ENCODE results near the gene MTHFD1.
A peak's percentile ranks its signal among the peaks of the same experiment; 100 is the strongest.
"Not testable (repeated sequence)": the region's sequence is repeated elsewhere in the genome, so short reads cannot be mapped to it uniquely, and the experiment has no call there.

The MTHFD1 gene

DNA sequence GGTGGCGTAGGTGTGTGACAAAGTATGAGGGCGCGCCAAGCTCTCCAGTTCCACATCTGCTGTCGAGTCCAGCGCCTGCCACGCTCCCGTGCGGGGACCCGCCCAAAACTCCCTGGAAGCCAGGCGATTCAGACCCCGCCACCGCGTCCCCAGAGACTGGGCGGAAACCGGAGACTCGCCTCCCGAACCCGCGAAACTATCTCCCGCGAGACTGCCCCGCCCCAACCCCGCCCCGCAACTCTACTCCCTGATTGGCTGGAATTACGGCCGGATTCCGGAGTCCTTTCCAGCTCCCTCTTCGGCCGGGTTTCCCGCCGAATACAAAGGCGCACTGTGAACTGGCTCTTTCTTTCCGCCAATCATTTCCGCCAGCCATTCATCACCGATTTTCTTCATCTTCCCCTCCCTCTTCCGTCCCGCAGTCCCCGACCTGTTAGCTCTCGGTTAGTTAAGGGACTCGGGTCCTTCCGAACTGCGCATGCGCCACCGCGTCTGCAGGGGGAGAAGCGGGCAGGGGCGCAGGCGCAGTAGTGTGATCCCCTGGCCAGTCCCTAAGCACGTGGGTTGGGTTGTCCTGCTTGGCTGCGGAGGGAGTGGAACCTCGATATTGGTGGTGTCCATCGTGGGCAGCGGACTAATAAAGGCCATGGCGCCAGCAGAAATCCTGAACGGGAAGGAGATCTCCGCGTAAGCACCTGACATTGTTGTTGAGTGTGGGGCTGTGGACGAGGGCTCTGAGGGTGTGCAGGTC is at the start of gene MTHFD1:
TSS of gene MTHFD1 (plus strand) at position 572 of the 751 bp plus-strand sequence. CDS start at position 647, 75 bp downstream.
- peak; percentile 99 for DNase-seq

DNA sequence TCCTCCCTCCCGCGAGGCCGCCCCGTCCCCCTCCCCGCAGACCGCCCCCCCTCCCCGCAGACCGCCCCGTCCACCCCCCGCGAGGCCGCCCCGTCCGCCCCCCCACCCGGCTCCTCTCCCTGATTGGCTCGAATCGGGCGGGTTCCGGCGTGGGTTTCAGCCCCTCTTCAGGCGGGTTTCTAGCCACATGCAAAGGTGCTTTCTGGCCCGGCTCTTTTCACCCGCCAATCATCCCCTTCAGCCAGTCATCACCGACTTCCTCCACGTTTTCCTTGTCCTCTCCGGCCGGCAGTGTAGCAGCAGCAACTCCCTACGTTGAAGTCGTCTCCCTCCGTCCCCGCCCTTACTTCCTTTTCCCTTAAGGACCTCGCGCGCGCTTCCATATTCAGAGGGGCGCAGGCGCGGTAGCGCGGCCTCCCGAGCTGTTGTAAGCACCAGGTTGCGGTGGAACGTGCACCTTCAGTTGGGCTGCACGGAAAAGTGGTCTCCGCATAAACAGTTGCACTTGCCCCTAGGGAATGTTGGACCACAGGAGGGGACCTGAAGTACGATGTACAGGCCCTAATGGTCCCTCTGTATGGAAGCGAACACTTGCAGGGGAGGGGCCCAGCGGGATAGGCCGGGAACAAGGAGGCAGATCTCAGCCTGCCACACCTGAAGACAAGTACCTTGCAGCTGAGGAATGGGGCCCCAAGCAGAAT is 49.4 kb upstream of the MTHFD1 start:
- DNase-seq, result peak; percentile 99

DNA sequence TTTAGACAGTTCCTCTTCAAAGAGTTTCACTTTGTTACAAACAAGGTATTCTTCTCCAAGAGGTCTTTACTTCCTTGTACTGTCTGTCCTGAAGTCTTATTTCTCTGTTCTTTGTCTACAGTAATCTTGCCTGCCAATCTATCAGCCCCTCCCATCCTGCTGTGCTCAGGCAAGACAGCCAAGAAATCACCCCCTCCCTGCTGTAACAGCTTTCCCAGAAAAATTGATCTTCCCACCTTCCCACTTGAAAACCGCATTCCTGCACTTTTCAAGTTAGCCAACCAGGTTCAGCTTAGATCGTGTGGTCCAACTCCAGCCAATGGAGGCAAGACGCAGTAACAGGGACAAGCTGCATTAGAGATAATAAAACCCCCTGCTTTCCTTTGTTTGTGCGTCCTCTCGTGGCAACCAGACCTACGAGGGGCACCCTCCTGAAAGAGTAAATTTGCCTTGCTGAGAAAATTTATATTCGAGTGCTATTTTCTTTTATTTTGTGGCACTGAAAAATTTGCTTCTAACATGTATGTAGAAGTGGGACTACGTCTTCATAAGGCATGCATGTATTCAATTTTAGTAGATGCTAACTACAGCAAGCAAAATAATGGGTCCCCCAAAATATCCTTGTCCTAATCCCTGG is 47.5 kb upstream of the MTHFD1 start:
- DNase-seq, result no peak

DNA sequence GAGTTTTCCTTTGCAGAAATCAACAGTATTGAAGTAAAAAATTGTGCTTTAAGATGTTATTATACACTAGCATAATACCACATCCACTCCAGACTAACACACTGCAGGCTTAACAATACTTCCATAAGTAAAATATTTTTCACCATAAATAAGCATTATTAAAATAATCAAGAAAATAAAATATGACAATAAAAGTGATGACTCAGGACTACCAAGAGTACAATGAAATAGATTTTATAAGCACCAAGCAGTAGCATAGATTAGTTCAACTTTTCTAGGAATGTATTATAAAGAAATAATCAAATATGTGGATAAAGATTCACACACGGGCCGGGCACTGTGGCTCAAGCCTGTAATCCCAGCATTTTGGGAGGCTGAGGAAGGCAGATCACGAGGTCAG is 40.4 kb upstream of the MTHFD1 start:
- no peak for DNase-seq

DNA sequence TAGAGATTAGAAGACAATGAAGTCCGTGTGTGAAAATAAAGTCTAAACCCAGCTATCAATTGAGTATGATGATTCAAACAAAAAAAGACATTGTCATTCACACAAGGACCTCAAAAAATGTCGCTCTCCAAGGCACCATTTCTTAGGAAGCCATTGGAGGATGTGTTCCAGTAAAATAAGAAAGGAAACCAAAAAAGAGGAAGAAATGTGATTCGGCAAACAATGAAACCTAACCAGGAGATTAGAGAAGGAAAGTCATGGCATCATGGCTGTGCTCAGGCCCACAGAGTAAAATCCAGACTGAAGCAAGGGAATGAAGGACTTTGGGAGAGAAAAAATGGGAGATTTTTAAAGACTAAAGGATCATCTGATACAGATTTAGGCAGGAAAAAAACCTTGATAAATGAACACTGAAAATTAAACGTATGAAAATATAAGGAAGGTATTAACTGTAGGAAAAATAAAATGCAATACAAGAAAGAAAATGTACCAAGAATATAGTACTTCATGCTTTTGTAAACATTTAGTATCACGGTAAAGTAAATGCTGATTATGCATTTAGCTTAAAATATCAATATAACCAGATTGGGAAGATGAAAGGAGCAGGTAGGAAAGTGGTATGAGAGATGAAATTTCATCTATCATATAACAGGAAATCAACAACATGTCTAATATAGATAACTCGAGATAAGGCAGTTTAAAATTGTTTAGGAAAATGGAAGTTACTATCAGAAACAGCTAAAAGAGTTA is 38.2 kb upstream of the MTHFD1 start:
- no peak for DNase-seq

DNA sequence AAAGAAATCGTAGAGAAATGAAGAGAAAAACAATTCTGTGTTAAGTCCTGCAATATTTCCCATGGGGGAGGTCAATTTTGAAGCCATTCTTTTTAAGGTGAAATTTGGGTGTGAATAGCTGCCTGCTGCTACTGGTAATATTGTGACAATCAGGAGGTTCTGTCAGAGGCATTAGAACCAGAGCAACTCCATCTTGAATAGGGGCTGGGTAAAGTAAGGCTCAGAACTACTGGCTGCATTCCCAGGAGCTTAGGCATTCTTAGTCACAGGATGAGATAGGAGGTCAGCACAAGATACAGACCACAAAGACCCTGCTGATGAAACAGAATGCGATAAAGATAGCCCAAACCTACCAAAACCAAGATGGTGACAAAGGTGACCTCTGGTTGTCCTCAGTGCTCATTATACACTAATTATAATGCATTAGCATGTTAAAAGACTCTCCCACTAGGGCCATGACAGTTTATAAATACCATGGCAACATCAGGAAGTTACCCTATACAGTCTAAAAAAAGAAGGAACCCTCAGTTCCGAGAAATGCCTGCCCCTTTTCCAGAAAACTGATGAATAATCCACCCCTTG is 24.8 kb upstream of the MTHFD1 start:
- DNase-seq, result no peak

DNA sequence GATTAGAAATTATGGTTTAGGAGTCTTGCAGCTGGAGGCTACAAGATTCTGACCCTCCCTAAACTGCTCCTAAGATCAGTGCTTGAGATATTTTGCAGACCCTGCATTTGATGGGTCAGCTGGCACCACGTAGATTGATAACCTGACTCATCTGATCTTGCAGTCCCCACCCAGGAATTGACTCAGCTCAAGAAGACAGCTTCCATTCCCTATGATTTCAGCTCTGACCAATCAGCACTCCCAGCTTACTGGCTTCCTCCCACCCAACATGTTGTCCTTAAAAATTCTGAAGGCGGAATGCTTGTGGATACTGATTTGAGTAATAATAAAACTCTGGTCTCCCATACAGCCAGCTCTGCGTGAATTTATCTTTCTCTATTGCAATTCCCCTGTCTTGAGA is 23.2 kb upstream of the MTHFD1 start:
- no peak for DNase-seq

DNA sequence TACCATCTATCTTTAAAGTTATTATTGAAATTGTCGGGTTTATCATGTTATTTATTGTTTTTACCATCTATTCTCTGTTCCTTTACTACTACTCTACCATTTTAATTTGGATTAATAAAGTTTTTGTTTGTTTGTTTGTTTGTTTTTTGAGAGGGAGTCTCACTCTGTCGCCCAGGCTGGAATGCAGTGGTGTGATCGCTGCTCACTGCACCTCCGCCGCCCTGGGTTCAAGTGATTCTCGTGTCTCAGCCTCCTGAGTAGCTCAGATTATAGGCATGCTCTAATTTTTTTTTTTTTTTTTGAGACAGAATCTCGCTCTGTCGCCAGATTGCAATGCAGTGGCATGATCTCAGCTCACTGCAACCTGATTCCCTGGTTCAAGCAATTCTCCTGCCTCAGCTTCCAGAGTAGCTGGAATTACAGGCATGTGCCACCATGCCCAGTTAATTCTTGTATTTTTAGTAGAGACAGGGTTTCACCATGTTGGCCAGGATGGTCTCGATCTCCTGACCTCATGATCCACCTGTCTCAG is 22.7 kb upstream of the MTHFD1 start:
- not testable (repeated sequence) for DNase-seq

DNA sequence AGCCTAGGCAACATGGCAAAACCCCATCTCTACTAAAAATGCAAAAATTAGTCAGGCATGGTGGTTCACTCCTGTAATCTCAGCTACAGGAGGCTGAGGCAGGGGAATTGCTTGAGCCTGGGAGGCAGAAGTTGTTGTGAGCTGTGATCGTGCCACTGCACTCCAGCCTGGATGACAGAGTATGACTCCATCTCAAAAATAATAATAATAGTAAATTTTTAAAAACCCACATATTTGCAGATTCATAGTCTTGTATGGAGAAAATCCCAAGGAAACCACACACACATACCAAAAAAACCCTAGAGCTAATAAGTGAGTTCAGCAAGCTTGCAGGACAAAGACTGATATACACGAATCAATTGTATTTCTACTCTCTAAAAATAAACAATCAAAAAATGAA is 19.0 kb upstream of the MTHFD1 start:
- DNase-seq, result no peak

DNA sequence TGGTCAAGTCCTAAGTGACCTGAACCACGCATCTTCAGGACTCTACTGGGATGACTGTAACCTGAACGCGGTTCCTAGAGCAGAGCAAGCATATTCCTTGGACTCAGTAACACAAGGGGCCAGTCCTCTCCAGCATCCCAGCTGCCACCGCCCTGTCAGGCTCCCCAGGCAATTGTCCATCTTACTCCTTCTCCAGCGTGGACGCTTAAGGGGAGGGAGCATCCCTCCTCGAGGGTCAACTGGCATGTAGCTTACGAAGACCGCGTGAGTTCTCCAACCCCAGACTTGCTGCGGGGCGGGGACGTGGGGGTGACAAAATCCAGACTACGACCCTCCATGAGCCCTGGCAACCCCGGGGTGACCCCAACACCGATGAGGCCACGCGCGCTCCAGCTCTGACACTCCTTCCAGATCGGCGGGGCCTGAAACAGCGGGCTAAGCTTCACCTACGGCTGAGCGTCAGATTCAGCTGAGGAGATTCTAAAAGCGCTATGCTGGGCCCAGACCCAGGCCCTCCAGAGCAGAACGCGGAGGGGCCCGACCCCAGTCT is 846 bp upstream of the MTHFD1 start:
- DNase-seq, result peak; percentile 2

DNA sequence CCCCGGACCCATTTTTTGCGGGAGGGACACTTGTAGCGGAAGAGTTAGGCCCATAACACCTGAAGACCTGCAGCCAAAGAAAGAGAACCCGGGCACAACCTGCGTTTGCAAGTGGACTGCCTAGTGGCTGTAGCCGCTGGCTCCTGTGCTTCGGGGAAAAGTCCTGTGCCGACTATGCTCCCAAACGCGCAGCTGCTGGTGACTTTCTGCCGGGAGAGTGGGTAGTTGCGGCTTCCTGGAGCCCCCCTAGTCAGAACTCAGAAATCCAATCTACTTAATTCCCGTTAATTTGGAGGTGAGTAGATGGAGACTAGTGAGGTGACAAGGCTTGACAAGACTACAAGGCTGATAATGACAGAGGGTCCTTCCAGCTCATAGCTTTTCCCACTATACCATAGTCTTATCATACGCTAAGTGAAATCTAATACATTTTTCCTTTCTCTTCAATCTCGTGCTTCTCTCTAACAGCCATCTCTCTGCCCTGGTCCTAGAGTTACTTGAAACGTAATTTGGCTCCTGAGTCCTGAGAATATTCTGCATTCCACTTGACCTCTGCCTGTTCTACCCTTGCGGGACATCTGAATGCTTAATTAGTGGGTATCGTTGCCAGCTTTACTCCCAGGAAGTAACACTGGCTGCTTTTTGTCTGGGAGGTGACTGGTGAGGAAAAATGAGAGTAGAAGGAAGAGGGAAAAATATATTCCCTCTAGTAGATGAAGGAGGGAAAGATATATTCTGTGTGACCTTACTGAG is 556 bp downstream of the MTHFD1 start:
- DNase-seq, result peak; percentile 6

DNA sequence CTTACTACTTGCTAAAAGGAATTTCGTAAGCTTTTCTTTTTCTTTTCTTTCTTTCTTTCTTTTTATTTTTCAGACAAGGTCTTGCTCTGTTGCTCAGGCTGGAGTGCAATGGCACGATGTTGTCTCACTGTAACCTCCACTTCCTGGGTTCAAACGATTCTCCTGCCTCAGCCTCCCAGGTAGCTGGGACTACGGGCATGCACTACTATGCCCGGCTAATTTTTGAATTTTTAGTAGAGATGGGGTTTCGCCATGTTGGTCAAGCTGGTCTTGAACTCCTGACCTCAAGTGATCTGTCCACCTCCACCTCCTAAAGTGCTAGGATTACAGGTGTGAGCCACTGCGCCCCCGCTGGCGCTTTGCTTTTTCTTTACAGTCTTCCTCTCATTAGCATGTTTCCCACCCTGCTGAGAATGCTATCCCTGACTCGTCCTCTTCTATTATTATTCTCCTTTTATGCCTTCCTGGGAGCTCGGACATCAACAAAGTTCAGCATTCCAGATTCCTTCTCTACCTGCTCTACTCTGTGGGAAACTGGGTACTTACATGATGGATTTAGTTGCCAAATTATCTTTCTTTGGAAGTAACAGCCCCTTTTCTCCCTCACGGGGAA is 3.1 kb downstream of the MTHFD1 start:
- DNase-seq, result no peak

DNA sequence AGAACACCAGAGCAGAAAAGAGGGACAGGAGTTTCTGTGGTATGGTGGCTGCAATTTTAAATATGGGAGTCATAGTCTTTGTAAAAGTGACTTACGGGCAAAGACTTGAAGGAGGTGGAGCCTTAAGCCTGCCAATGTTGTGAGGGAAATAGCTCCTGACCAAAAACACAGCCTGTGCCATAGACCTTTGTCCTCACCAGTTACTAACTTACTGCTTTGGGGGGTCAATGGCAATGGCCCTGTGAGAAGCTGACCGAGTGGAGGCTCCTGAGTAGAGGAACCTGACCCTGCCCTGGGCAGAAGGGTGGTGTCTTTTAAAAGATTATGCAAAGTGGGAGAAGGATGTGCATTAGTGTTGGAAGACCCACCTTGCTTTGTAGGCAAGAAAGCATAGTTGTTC is 3.8 kb downstream of the MTHFD1 start:
- DNase-seq, result no peak

DNA sequence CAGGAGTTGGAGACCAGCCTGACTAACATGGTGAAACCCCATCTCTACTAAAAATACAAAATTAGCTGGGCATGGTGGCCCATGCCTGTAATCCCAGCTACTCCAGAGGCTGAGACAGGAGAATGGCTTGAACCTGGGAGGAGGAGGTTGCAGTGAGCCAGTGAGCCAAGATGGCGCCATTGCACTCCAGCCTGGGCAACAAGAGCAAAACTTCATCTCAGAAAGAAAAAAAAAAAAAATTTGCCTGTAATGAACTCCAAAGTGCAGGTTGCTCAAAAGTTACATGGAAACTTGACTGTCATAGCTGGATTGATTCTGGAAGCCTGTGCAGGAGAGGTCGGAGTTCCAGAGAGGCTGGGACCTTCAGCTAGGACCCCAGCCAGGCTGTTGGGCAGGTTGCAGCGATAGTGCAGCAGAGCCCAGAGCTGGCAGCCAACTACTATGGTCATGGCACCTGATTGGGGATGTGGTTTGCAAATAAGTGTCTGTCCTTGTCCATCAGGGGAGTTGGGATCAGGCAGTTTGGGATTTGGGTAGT is 5.1 kb downstream of the MTHFD1 start:
- not testable (repeated sequence) for DNase-seq

DNA sequence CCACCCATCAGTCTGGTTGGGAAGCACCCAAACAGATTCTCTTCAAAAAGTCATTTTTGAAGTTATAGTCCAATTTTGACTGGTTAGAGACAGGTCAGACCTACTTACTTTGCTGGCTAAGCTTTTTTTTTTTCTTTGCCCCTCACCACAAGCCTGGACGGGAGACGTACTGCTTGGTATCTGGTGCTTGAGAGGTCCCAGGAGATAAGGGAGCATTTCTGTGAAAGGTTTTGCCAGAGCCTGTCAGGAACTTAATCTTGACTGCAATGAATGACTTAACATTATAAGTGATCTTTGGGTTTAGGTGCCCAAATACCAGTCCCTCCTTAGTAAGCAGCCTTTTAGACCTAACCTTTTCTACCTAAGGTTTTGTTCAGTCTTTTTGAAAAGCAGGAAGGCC is 6.3 kb downstream of the MTHFD1 start:
- no peak for DNase-seq

DNA sequence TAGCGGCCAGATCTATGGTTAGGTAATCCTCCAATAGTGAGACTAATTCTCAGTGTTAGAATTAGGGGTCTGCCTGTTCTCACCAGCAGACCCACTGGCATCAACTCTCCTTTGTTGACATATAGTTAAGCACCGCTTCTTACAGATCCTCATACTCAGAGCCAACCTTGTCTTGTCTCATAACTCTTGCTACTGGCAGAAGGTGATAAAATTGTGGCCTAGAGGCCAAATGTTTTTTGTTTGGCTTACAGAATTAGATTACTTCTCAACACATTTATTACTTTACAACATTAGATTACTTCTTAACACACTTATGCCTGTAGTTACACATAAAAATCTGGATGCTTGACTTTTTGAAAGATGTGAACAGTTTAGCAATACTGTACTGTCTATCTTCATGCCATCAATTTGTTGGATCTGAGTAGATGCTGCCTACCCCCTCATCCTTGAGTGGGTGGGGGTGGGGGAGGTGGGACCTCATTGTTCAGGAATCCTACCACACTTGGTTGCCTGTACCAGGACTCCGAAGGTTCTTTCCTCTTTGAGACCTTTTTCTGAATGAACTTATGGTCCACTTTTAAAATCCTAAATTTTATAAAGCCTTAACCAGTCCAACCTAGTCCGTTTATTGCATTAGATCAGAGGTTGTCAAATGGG is 7.0 kb downstream of the MTHFD1 start:
- DNase-seq, result no peak

DNA sequence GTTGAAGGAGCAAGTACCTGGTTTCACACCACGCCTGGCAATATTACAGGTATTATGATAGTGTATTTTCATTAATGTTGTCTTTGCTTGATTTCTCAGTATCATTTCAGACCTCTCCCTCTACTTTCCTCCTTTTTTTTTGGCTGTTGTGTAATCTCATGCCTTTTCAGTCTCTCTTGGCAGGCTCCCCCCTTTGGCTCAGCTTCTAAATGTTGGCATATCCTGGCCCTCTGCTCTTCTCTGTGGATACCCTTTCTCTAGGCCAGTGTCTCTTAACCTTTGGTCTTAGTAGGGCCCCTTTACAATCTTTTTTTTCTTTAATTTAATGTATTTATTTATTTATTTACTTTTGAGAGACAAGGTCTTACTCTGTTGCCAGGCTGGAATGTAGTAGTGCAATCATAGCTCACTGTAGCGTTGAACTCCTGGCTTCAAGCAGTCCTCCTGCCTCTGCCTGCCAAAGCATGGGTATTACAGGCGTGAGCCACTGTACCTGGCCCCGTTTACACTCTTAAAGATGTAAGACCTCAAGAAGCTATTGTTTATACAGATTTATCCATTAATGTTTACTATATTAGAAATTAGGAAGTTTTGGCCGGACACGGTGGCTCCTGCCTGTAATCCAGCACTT is 12.8 kb downstream of the MTHFD1 start:
- DNase-seq, result no peak

DNA sequence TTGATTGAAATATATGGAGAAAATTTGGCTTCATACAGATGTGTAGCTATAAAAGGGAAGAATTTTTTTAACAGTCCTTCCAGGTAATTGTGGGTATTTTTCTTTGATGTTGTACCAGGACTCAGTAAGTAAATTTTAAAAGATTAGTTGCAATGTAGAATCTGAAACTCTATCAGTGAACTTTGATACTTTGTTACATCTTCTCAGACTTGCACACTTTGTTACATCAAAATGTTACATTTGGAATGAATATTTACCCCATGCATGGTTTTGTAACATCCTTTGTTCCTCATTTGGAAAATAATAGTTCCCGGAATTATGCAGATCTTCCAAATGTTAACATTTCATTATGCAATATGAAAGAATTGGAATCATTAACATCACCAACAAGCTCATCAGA is 13.8 kb downstream of the MTHFD1 start:
- DNase-seq, result no peak

DNA sequence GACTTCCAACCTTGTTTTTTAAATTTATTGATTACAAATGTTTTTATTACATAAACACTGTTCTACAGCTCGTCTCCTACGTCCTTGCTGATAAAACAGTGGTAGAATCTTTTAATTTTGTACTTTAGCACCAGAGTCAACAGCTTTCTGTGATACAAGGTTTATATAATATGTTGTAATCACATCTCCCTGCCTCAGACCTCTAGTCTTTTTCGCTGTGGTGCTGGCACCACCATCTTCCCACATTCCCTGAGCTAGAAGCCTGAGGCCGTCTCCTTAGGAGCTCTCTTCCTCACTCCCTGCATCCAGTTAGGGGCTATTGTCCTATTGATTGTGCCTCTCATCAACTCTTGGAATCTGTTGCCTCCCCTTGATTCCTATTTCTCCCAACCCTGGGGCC is 17.1 kb downstream of the MTHFD1 start:
- no peak for DNase-seq

DNA sequence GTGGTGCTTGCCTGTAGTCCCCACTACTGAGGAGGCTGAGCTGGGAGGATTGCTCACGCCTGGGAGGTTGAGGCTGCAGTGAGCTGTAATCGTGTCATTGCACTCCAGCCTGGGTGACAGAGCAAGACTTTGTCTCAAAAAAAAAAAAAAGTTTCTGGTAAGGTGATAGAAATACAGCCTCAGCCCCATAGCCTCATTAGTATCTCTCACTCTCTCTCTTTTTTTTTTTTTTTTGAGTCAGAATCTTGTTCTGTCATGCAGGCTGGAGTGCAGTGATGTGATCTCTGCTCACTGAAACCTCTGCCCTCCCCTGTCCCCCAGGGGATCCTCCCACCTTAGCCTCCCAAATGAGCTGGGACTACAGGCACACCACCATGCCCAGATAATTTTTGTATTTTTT is 19.2 kb downstream of the MTHFD1 start:
- DNase-seq, result no peak
